ENCODE data around the gene AIFM3.

- no peak for TF ChIP-seq CTCF (IDR thresholded peaks at IDR 0.05 in 8 of 11, conservative IDR thresholded peaks at IDR 0.05 in 3 of 11)
- TF ChIP-seq POLR2AphosphoS5 (IDR thresholded peaks at IDR 0.05): no peak
- TF ChIP-seq POLR2A (IDR thresholded peaks at IDR 0.05): no peak
Measured at GRCh38 chr22:20977516-20978170, 10.6 kb downstream of the AIFM3 start.

All from spleen (tissue), 7 donors.